OCI-LY7 (cell line): Measurements from ENCODE around the gene KCNIP4. TPM values are rescaled to one million over a fixed set of nuclear protein-coding genes. Genes with fewer than 3 reads are reported as not detected.

Experiments used
- BruUV-seq: library from RNA; stranded (reverse); fragments of 400-500 nt; replicated peaks from 2 replicates; lab custom pipeline; 2021; lab: Mats Ljungman, UMichigan
- CTCF ChIA-PET: fragments of 300-600 bp; sonication (Branson Sonifier 250); formaldehyde crosslinking; loops from one replicate; lab custom pipeline; 2022; ENCODE audit warnings: antibody characterized with exemption; ENCODE audit not compliant: unreplicated experiment; lab: Charles Lee
- POLR2A ChIA-PET: fragments of 300-600 bp; sonication (Branson Sonifier 250); formaldehyde crosslinking; loops from one replicate; lab custom pipeline; 2022; ENCODE audit warnings: antibody characterized with exemption; lab: Charles Lee
- DNase-seq: peaks from one replicate; pipeline ENCODE4 v3.0.0-alpha.2; 2015; ENCODE audit warnings: low spot score
- H2AFZ ChIP-seq: fragments of 200-600 bp; sonication (generic), shearing (Covaris generic); 2 replicates; pipeline ENCODE4 v1.6.1; 2014; ENCODE audit warnings: mild to moderate bottlenecking, antibody characterized with exemption, low read length, moderate library complexity
- H3K27ac ChIP-seq: fragments of 200-600 bp; sonication (generic); 2 replicates; pipeline ENCODE4 v1.5.1; 2014; ENCODE audit warnings: mixed run types, low read depth, mild to moderate bottlenecking, moderate library complexity, low read length, inconsistent platforms; ENCODE audit not compliant: poor library complexity, severe bottlenecking
- H3K36me3 ChIP-seq: fragments of 200-600 bp; sonication (generic); 2 replicates; pipeline ENCODE4 v1.6.1; 2014; ENCODE audit warnings: mild to moderate bottlenecking, antibody characterized with exemption, low read length, moderate library complexity, mixed read lengths; ENCODE audit not compliant: insufficient read depth
- H3K4me1 ChIP-seq: fragments of 200-600 bp; sonication (generic); 2 replicates; pipeline ENCODE4 v1.5.1; 2014; ENCODE audit warnings: mild to moderate bottlenecking, low read length; ENCODE audit not compliant: insufficient read depth, poor library complexity, severe bottlenecking
- H3K4me2 ChIP-seq: fragments of 200-600 bp; sonication (generic); 2 replicates; pipeline ENCODE4 v1.6.1; 2014; ENCODE audit warnings: mild to moderate bottlenecking, low read length
- H3K4me3 ChIP-seq: fragments of 200-600 bp; sonication (generic); 2 replicates; pipeline ENCODE4 v1.5.1; 2014; ENCODE audit warnings: mild to moderate bottlenecking, low read depth, low read length; ENCODE audit not compliant: poor library complexity, severe bottlenecking
- H3K79me2 ChIP-seq: fragments of 200-600 bp; sonication (generic); 2 replicates; pipeline ENCODE4 v1.6.1; 2016; ENCODE audit warnings: low read depth, mild to moderate bottlenecking, low read length, moderate library complexity, mixed read lengths; ENCODE audit not compliant: insufficient read depth
- H3K9me2 ChIP-seq: fragments of 200-600 bp; sonication (generic); 2 replicates; pipeline ENCODE4 v1.6.1; 2016; ENCODE audit warnings: mild to moderate bottlenecking, low read length, mixed read lengths; ENCODE audit not compliant: insufficient read depth
- H3K9me3 ChIP-seq: fragments of 200-600 bp; sonication (generic); 2 replicates; pipeline ENCODE4 v1.6.1; 2014; ENCODE audit warnings: mild to moderate bottlenecking, mixed run types, low read length, mixed read lengths
- H4K20me1 ChIP-seq: fragments of 200-600 bp; sonication (generic); 2 replicates; pipeline ENCODE4 v1.6.1; 2014; ENCODE audit warnings: mild to moderate bottlenecking, antibody characterized with exemption, low read length, moderate library complexity, mixed read lengths; ENCODE audit not compliant: insufficient read depth
- EZH2phosphoT487 ChIP-seq: fragments of 200-600 bp; sonication (generic); IDR thresholded peaks from 2 replicates; pipeline ENCODE4 v1.6.1; 2018; ENCODE audit warnings: low read depth, borderline replicate concordance, mild to moderate bottlenecking, mixed run types, antibody characterized with exemption, low read length, moderate library complexity, mixed read lengths
- intact Hi-C: fragments of 100-400 bp; cut with micrococcal nuclease; formaldehyde crosslinking; loops from one replicate; pipeline ENCODE4 v1.10.0; 2022; ENCODE audit not compliant: unreplicated experiment
- total RNA-seq, 2 experiments: library from RNA; depleted of rRNA in 1 of 2; stranded (reverse); fragments of >200 nt in 1 of 2; shearing (Covaris generic) in 1 of 2; gene quantifications; 2 replicates each; pipeline ENCODE4 v1.2.3, GENCODE V29; 2014 to 2022
- TF ChIP-seq, protein P1 (sequence below): fragments of 200-600 bp; sonication (generic); conservative IDR thresholded peaks from 2 replicates; pipeline ENCODE4 v1.5.1; 2014; ENCODE audit warnings: mild to moderate bottlenecking, antibody characterized with exemption, low read length, moderate library complexity, mixed read lengths

Gene KCNIP4
- total RNA-seq, 2 experiments from 2014 or later, result not detected

DNA sequence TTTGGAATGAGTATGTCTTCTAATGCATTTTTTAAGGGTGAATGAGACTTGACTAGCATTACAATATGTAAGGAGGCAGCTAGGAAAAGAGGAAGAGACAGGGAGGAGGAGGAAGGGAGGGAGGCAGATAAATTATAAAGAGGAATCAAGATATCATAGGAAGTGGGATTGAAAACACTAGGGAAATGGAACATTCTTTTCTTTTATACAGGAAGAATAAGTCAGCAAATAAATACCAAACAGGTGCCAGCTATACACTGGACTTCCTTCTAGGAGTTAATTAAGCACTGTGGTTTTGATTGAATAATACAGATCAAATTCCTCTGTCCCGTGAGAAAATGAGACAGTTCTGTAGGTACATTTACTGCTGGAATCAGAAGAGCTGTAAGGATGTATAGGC is 1169.7 kb downstream of the KCNIP4 start:
- no peak for DNase-seq
- Histone ChIP-seq H3K27ac (no peak overlapping the region), H4K20me1 (no peaks in the 10 kb centered on the region), H3K9me3 (no peaks in the 10 kb centered on the region), H3K4me3 (no peak overlapping the region), H3K79me2 (no peaks in the 10 kb centered on the region), H3K4me2 (no peak overlapping the region), H3K36me3 (no peaks in the 10 kb centered on the region), H3K4me1 (no peaks in the 10 kb centered on the region), H3K9me2 (no peaks in the 10 kb centered on the region), H2AFZ (no peak overlapping the region)
- TF ChIP-seq EZH2phosphoT487, result no peak
- TF ChIP-seq, protein P1, sequence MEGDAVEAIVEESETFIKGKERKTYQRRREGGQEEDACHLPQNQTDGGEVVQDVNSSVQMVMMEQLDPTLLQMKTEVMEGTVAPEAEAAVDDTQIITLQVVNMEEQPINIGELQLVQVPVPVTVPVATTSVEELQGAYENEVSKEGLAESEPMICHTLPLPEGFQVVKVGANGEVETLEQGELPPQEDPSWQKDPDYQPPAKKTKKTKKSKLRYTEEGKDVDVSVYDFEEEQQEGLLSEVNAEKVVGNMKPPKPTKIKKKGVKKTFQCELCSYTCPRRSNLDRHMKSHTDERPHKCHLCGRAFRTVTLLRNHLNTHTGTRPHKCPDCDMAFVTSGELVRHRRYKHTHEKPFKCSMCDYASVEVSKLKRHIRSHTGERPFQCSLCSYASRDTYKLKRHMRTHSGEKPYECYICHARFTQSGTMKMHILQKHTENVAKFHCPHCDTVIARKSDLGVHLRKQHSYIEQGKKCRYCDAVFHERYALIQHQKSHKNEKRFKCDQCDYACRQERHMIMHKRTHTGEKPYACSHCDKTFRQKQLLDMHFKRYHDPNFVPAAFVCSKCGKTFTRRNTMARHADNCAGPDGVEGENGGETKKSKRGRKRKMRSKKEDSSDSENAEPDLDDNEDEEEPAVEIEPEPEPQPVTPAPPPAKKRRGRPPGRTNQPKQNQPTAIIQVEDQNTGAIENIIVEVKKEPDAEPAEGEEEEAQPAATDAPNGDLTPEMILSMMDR, result no peak
- ChIA-PET POLR2A (no interaction called here), CTCF (no interaction called here)
- intact Hi-C loops, result no loop called here
- BruUV-seq, result no TSS peak

- H2AFZ ChIP-seq, result 0 out of 2 replicates have a peak overlapping the region, but pooled peaks have one; percentile 42
- no TSS peak for BruUV-seq
- no peaks in the 10 kb centered on the region for H3K9me2 ChIP-seq
- no peak overlapping the region for H3K27ac ChIP-seq
- H3K79me2 ChIP-seq, result no peaks in the 10 kb centered on the region
- DNase-seq, result peak; percentile 43
- H3K4me3 ChIP-seq, result no peak overlapping the region
- H3K4me2 ChIP-seq, result no peak overlapping the region
- H3K4me1 ChIP-seq, result no peaks in the 10 kb centered on the region
- CTCF ChIA-PET, result interaction anchor here (1.1 kb wide), 1 partner anchor 12 kb away, joined by 3 read pairs; no protein-coding TSS in a partner anchor
- POLR2A ChIA-PET, result interaction anchor here (0.6 kb wide), 1 partner anchor 125 kb away, joined by 3 read pairs; no protein-coding TSS in a partner anchor
- intact Hi-C loops, result loop anchor here (5.0 kb wide), 2 partner anchors 694 to 994 kb away; no protein-coding TSS in a partner anchor
- no peaks in the 10 kb centered on the region for H3K9me3 ChIP-seq
- H4K20me1 ChIP-seq, result no peaks in the 10 kb centered on the region
- no peaks in the 10 kb centered on the region for H3K36me3 ChIP-seq
- TF ChIP-seq, protein P1, result peak; percentile 81
- no peak for TF ChIP-seq EZH2phosphoT487
Observed at GRCh38 chr4:20773144-20773997, 1175.2 kb downstream of the KCNIP4 start.
